ENCODE measurements around the gene MIB2.
"Not testable (repeated sequence)": the region's sequence is repeated elsewhere in the genome, so short reads cannot be mapped to it uniquely, and the experiment has no call there.

GRCh38 chr1:1662392-1662791, 47.1 kb downstream of the MIB2 start:
- TF ChIP-seq CTCF, POLR2A (IDR thresholded peaks at IDR 0.05): not testable (repeated sequence)
